SK-N-SH treated with all-trans-retinoic acid at 6 μM for 48 hours (cell line): Measurements from ENCODE around the gene CACNA2D3.

Experiments used
- OSR1 ChIP-seq: fragments of 250-450 bp; sonication (Bioruptor Pico); IDR thresholded peaks from 2 replicates; pipeline ENCODE4 v1.8.0; 2022; ENCODE audit warnings: moderate library complexity, mild to moderate bottlenecking, inconsistent platforms
- ZFP30 ChIP-seq: fragments of 450-650 bp; formaldehyde crosslinking; IDR thresholded peaks from 2 replicates; pipeline ENCODE4 v1.5.0; 2022; ENCODE audit warnings: mild to moderate bottlenecking, moderate library complexity
- TF ChIP-seq, protein P1 (sequence below): fragments of 250-450 bp; sonication (Bioruptor Pico); IDR thresholded peaks from 2 replicates; pipeline ENCODE4 v1.5.0; 2020; ENCODE audit warnings: mild to moderate bottlenecking, moderate library complexity

DNA sequence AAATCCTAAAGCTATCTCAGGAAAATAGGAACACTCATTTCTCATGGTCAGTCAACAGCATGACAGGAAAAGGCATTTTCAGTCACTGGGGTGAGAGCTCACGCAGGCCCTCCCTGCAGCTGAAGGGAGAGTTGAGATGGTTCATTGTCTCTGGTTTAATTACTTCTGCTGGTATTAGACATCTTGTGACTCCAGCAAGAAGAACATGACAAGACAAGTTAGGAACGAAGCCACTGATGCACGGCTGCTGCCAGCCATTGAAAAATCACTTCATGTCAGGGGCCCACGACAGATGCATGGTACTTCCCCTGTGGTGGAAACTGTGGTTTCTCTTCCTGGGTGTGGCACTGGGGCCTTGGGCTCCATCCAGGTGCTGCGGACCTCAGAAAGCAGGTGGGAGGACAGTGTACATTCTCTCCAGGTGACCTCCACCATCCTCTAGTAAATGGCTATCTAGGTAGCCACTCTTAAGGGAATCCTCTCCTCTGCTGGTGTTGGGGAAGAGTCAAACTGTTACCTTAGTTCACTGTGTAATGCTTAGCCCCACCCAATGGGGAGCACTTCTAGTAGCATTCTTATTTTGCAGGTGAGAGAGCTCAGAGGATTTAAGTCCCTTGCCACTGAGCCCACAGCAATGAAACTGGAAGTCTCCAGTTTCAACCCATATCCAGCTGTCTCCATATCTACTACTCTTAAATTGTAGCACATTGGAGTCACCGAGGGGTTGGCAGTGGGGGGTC is 531.3 kb downstream of the CACNA2D3 start:
- TF ChIP-seq, protein P1, sequence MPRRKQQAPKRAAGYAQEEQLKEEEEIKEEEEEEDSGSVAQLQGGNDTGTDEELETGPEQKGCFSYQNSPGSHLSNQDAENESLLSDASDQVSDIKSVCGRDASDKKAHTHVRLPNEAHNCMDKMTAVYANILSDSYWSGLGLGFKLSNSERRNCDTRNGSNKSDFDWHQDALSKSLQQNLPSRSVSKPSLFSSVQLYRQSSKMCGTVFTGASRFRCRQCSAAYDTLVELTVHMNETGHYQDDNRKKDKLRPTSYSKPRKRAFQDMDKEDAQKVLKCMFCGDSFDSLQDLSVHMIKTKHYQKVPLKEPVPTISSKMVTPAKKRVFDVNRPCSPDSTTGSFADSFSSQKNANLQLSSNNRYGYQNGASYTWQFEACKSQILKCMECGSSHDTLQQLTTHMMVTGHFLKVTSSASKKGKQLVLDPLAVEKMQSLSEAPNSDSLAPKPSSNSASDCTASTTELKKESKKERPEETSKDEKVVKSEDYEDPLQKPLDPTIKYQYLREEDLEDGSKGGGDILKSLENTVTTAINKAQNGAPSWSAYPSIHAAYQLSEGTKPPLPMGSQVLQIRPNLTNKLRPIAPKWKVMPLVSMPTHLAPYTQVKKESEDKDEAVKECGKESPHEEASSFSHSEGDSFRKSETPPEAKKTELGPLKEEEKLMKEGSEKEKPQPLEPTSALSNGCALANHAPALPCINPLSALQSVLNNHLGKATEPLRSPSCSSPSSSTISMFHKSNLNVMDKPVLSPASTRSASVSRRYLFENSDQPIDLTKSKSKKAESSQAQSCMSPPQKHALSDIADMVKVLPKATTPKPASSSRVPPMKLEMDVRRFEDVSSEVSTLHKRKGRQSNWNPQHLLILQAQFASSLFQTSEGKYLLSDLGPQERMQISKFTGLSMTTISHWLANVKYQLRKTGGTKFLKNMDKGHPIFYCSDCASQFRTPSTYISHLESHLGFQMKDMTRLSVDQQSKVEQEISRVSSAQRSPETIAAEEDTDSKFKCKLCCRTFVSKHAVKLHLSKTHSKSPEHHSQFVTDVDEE (CRISPR knock-in tag) = no peak
- no peak for TF ChIP-seq OSR1 (CRISPR knock-in tag)
- TF ChIP-seq ZFP30 (CRISPR knock-in tag) = no peak
